HG03575 (cell line): Measurements from ENCODE around the gene APOO.
"Not testable (repeated sequence)": the region's sequence is repeated elsewhere in the genome, so short reads cannot be mapped to it uniquely, and the experiment has no call there.

ENCODE experiments used
- ATAC-seq: cut with Tn5 transposase; IDR thresholded peaks from one replicate; pipeline ENCODE4 v1.9.1; 2021; ENCODE audit not compliant: unreplicated experiment, insufficient number of reproducible peaks, low FRiP score; ENCODE audit errors: extremely low read depth

The APOO gene

DNA sequence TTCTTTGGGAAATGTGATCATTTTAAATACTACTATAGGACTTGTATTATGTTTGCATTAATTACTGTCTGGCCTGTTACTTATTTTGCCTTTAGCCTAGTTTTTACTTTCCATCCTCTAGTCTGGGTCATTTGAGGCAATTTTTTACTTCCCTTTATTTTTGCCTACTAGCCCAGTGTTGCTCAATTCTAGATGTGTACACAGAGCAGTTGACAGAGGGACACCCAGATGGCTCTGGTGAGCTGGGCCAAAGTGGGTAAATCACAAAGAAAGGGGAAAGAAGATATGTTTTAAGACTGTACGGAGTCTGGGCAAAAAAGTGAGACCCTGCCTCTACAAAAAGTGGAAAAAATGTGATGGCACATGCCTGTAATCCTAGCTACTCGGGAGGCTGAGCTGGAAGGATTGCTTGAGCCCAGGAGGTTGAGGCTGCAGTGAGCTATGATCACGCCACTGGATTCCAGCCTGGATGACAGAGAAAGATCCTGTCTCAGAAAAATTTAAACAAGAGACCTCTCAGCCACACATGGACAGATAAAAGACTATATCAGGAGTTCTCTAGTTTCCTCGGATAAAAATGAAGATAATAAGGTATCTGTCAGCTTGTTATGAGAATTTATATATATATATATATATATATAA is 35.7 kb downstream of the APOO start:
- ATAC-seq: no peak

GRCh38 chrX:23870041-23870440 is 37.7 kb downstream of the APOO start:
- no peak for ATAC-seq

- no peak for ATAC-seq
Observed at GRCh38 chrX:23864742-23865326, 42.9 kb downstream of the APOO start.

GRCh38 chrX:23861952-23862351 is 45.8 kb downstream of the APOO start:
- ATAC-seq: not testable (repeated sequence)

DNA sequence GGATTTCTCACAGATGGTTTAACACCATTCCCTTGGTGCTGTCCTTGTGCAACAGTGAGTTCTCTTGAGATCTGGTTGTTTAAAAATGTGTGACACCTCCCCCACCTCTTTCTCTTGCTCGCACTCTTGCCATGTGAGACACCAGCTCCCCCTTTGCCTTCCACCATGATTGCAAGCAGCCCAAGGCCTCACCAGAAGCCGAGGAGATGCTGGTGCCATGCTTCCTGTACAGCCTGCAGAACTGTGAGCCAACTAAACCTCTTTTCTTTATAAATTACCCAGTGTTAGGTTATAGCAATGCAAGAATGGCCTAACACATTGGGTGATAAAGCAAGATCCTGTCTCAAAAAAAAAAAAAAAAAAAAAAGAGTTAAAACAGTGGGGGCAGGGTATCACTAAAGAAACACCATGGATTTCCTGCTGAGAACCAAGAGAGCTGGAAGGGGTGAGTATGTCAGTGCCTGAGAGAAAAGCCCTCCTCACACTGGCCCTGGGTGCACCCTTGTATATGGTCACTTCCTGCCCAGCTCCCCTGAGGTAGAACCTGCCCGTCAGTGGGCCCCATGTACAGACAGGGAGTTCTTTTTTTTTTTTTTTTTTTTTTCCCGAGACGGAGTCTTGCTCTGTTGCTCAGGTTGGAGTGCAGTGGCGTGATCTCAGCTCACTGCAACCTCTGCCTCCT is 46.4 kb downstream of the APOO start:
- ATAC-seq: no peak

GRCh38 chrX:23859238-23859637 is 48.5 kb downstream of the APOO start:
- not testable (repeated sequence) for ATAC-seq

DNA sequence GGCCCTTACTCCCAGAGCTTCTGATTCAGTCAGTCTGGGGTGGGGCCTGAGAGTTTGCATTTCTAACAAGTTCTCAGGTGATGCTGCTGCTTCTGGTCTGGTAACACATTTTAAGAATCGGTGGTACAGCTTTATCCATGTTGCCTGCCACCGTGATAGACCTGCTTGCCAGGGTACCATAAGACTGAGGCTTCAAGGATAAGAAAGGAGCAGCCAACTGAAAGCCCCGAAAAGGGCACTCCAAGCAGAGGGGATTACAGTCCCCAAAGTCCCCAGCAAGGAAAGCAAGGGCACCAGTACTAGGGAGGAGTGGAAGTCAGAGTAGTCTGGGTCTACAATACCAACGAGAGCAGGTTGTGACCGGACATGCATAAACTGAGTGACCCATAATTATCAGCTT is 49.8 kb downstream of the APOO start:
- ATAC-seq: no peak

DNA sequence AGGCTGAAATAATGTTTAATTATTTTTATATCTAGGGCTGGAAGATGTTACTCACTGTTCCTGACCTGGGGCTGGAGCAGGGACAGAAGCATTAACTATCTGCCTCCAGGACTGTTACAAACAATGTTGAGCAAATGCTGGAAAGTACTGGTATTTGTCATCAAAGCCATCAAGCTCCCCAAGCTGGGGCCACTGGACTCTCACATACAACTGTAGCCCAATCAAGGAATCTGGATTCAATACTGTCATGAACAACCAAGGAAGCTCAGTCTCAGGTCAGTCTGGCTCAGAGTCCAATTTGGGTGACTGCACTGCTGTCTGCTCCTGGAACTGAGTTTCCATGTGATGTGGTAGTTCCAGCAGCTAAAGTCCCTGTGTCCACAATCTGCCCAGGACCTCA is 50.4 kb downstream of the APOO start:
- no peak for ATAC-seq

- ATAC-seq: no peak
Observed at GRCh38 chrX:23855569-23855968, 52.2 kb downstream of the APOO start.

DNA sequence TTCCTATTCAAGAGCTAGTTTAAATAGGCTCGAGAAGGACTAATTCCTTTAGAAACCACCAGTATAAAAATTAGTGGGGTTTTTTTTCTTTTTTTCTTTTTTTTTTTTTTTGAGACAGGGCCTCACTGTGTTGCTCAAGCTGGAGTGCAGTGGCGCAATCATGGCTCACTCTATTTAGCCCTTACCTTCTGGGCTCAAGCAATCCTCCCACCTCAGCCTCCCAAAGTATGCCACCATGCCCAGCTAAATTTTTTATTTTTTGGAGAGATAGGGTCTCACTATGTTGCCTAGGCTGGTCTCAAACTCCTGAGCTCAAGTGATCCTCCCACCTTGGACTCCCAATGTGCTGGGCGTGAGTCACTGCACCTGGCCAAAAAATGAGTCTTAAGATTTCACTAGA is 52.8 kb downstream of the APOO start:
- no peak for ATAC-seq

DNA sequence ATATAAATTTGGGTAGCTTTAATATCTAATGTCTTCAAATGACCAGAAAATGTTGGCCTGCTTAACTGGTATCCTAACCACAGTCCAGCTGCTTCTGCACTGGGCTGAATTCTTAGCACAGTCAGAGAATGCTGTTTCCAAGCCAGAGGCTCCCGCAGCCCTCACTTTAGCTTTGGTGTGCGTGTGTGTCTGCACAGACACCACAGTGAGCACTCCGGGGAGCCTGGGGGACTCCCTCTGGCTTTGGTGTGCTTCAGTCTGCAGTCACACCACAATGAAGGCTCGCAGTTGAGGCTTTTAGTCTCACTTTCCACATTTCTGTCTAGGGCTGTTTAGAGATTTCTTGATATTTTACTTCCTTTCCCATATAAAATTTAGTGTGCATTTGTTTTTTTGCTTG is 53.6 kb downstream of the APOO start:
- ATAC-seq: no peak

DNA sequence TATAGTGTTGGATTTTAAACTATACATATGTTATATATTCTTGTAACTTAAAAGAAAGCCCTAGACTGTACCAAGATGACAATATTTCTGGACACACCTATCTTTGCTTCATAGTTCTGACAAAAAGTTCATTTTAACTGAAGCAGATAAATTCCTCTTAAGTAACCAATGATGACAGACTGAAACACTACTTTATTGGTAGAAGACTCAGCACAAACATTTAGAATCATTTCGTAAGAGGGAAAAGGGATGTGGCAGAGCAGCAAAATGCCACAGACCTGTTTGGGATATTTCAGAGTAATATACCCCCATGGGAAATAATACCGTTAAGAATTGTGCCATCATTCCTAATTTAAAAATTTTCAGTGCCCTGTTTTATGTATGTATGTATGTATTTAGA is 56.2 kb downstream of the APOO start:
- no peak for ATAC-seq

DNA sequence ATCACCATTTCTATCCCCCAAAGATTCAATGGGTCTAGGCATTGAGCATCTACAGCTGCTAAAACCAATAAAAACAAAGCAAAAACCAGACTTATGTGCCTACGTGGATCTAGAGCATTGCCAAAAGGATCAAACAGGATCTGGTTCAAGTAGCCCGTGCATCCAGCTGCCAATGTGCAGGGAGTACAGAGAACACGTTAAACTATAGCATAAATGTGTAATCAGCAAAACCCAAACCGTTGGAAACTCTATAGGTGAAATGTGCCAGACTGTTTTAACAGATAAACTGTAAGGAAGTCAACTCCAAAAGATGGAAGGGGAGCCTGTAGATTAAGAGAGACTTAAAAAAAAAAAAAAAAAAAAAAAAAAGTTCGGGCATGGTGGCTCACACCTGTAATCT is 58.5 kb downstream of the APOO start:
- no peak for ATAC-seq

- ATAC-seq: no peak
Observed at GRCh38 chrX:23845351-23845817, 62.4 kb downstream of the APOO start.

- no peak for ATAC-seq
Observed at GRCh38 chrX:23844502-23845138, 63.1 kb downstream of the APOO start.

DNA sequence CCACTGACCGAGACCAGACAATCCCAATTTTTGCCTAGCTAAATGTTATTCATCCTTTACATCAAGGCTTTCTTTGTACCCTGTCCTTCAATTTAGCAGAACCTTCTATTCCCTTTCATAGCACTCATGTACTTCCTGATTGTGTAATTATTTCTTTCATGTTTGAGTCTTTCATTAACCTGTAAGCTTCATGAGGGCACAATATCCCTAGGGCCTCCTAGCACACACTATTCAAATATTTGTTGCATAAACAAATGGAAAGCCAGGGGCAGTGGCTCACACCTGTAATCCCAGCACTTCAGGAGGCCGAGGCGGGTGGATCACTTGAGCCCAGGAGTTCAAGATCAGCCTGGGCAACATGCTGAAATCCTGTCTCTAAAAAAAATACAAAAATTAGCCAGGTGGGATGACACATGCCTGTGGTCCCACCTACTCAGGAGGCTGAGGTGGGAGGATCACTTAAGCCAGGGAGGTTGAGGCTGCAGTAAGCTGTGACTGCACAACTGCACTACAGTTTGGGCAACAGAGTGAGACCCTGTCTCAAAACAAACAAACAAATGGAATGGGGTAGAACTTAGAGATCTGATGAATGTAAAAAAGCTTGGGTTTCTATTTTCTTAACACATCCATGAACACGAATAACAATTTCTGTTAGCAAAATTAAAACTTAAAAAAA is 65.8 kb downstream of the APOO start:
- no peak for ATAC-seq

DNA sequence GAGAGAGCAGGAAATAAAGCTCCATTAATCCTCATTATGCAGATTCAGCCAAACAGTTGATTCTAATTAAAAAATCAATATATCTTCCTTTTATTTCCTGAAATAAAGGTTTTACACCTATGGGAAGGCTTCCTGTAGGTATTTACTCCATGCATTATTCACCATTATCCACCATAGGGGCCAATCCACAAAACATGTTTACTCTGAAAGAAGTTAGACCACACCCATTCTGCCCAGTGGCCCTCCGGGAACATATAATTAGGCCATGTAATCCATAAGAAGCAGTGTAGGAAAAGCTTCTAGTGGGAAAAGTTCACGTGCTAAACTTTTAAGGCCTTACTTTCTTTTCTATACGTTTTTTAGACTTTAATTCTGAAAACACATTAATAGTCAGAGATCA is 67.1 kb downstream of the APOO start:
- ATAC-seq: no peak

DNA sequence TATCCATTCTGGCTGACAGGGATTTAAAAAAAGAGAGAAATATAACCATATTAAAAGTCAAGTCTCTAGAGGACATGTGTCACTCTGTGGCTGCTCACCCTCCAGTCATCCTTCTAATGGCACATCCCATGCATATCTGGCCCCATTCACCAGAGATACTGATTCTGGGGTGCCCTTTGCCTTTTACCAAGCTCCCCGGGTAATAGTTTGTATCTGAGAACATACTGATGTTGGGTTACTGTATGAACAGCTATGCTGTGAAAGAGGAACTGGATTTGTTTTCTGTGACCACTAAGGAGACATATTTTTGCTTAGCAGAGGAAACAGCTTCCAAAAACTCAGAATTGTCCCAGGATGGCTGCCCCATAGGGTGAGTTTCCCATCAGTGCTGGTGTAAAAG is 68.8 kb downstream of the APOO start:
- no peak for ATAC-seq

DNA sequence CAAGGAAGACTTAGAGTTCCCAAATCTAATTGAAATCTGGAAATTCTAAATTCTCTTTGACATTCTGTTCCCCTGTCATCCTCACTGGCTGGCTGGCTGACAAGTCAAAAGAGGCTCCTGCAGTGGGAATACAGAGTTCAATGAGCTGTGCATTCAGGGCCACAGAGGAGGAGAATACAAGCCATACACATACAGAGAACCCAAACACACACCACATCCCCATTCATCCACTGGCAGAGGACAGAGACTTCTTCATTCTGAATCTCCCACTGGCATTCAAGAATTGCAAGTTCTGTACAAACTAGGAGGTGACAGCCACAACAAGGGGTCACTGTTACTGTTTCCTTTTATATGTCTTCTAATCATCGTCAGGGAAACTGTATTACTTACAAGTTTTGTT is 75.0 kb downstream of the APOO start:
- ATAC-seq: no peak

GRCh38 chrX:23828881-23829280 is 78.9 kb downstream of the APOO start:
- no peak for ATAC-seq
